IPS-NIHi7 (cell line): ENCODE measurements around the gene TEKT1.
"Not testable (repeated sequence)": the region's sequence is repeated elsewhere in the genome, so short reads cannot be mapped to it uniquely, and the experiment has no call there.

ENCODE experiments used
- DNase-seq: peaks from one replicate; pipeline ENCODE4 v3.0.0; 2012; ENCODE audit warnings: mixed read lengths; ENCODE audit errors: extremely low spot score

Gene TEKT1

GRCh38 chr17:6831661-6832263, at the start of gene TEKT1:
Gene TEKT1, minus strand, starts transcription at chr17:6831729. Its CDS starts 1,353 bp downstream, at chr17:6830376.
- peak; percentile 96 for DNase-seq

GRCh38 chr17:6879221-6879975, 47.9 kb upstream of the TEKT1 start:
- DNase-seq: not testable (repeated sequence)

GRCh38 chr17:6875276-6875675, 43.7 kb upstream of the TEKT1 start:
- DNase-seq: not testable (repeated sequence)

GRCh38 chr17:6872936-6873335, 41.4 kb upstream of the TEKT1 start:
- no peak for DNase-seq

- no peak for DNase-seq
Observed at GRCh38 chr17:6870841-6871240, 39.3 kb upstream of the TEKT1 start.

GRCh38 chr17:6868582-6868981, 37.1 kb upstream of the TEKT1 start:
- DNase-seq: no peak

GRCh38 chr17:6867849-6868248, 36.3 kb upstream of the TEKT1 start:
- DNase-seq: no peak

GRCh38 chr17:6862825-6863224, 31.3 kb upstream of the TEKT1 start:
- DNase-seq: no peak

- DNase-seq: no peak
Observed at GRCh38 chr17:6862122-6862521, 30.6 kb upstream of the TEKT1 start.

- no peak for DNase-seq
Observed at GRCh38 chr17:6857904-6858303, 26.4 kb upstream of the TEKT1 start.

GRCh38 chr17:6857336-6857735, 25.8 kb upstream of the TEKT1 start:
- no peak for DNase-seq

GRCh38 chr17:6856051-6856450, 24.5 kb upstream of the TEKT1 start:
- no peak for DNase-seq

- DNase-seq: peak; percentile 59
Observed at GRCh38 chr17:6853764-6854442, 22.4 kb upstream of the TEKT1 start.

- not testable (repeated sequence) for DNase-seq
Observed at GRCh38 chr17:6848545-6849179, 17.1 kb upstream of the TEKT1 start.

- not testable (repeated sequence) for DNase-seq
Observed at GRCh38 chr17:6846138-6846537, 14.6 kb upstream of the TEKT1 start.

- DNase-seq: not testable (repeated sequence)
Observed at GRCh38 chr17:6844406-6844805, 12.9 kb upstream of the TEKT1 start.

- no peak for DNase-seq
Observed at GRCh38 chr17:6843241-6843880, 11.8 kb upstream of the TEKT1 start.

GRCh38 chr17:6841769-6842168, 10.2 kb upstream of the TEKT1 start:
- DNase-seq: not testable (repeated sequence)

GRCh38 chr17:6830383-6830986, 1.0 kb downstream of the TEKT1 start:
- DNase-seq: no peak

- no peak for DNase-seq
Observed at GRCh38 chr17:6823011-6823442, 8.5 kb downstream of the TEKT1 start.

- DNase-seq: no peak
Observed at GRCh38 chr17:6818938-6819337, 12.6 kb downstream of the TEKT1 start.
